ENCODE results near the gene B4GALT3. TPM values are rescaled to one million over a fixed set of nuclear protein-coding genes. Genes with fewer than 3 reads are reported as not detected.
A peak's percentile ranks its signal among the peaks of the same experiment; 100 is the strongest.

The B4GALT3 gene
- total RNA-seq, 4 donors from 2014 or later, result 1.0 to 23.9 (median 19.9) TPM

- intact Hi-C loops (cut with DNase I; ENCODE audit: low total_unique reads), result no loop called here
- Histone ChIP-seq H3K27ac (peak within 1 kb of the TSS; percentile 82 to 90), H3K4me1 (peaks cover 0 to 8% of the 10 kb centered on the region in 2 donors), H3K4me3 (peak within 1 kb of the TSS; percentile 51 to 66), H3K9me3 (no peaks in the 10 kb centered on the region), H3K36me3 (no peaks in the 10 kb centered on the region), H3K27me3 (no peaks in the 10 kb centered on the region)
- peak; percentile 93 to 97 for DNase-seq
- TF ChIP-seq POLR2A (IDR thresholded peaks at IDR 0.05) (peak; percentile 22 to 58), CTCF (IDR thresholded peaks at IDR 0.05) (peak; percentile 17 to 35 (median 34))
Observed at GRCh38 chr1:161165742-161166668, 11.3 kb downstream of the B4GALT3 start, which contains the start of gene PPOX. TSS of gene PPOX (plus strand) at chr1:161166426. CDS start at chr1:161166848, 422 bp downstream.

- no peaks in the 10 kb centered on the region for H3K36me3 ChIP-seq
- TF ChIP-seq POLR2A (IDR thresholded peaks at IDR 0.05) (no peak), CTCF (IDR thresholded peaks at IDR 0.05) (no peak)
- H3K9me3 ChIP-seq, result no peaks in the 10 kb centered on the region
- H3K27me3 ChIP-seq, result no peaks in the 10 kb centered on the region
- intact Hi-C loops (cut with DNase I; ENCODE audit: low total_unique reads), result no loop called here
- peaks cover 0 to 8% of the 10 kb centered on the region in 2 donors for H3K4me1 ChIP-seq
- H3K4me3 ChIP-seq, result peak overlapping the region; percentile 51 to 66
- H3K27ac ChIP-seq, result peak overlapping the region; percentile 82 to 90
- no peak for DNase-seq
Observed at GRCh38 chr1:161164901-161165610, 12.3 kb downstream of the B4GALT3 start.

GRCh38 chr1:161163793-161164192 lies 13.5 kb downstream of the B4GALT3 start:
- no peaks in the 10 kb centered on the region for H3K9me3 ChIP-seq
- DNase-seq, result no peak
- no peak overlapping the region for H3K4me3 ChIP-seq
- H3K27ac ChIP-seq, result no peak overlapping the region
- no peaks in the 10 kb centered on the region for H3K27me3 ChIP-seq
- intact Hi-C loops (cut with DNase I; ENCODE audit: low total_unique reads), result no loop called here
- H3K36me3 ChIP-seq, result no peaks in the 10 kb centered on the region
- peaks cover 0 to 8% of the 10 kb centered on the region in 2 donors for H3K4me1 ChIP-seq
- TF ChIP-seq CTCF (IDR thresholded peaks at IDR 0.05), result no peak
- TF ChIP-seq POLR2A (IDR thresholded peaks at IDR 0.05), result no peak

GRCh38 chr1:161162806-161163205 lies 14.5 kb downstream of the B4GALT3 start:
- no peak overlapping the region for H3K27ac ChIP-seq
- H3K4me3 ChIP-seq, result no peak overlapping the region
- H3K36me3 ChIP-seq, result no peaks in the 10 kb centered on the region
- H3K4me1 ChIP-seq, result peaks cover 0 to 6% of the 10 kb centered on the region in 2 donors
- DNase-seq, result no peak
- H3K27me3 ChIP-seq, result no peaks in the 10 kb centered on the region
- intact Hi-C loops (cut with DNase I; ENCODE audit: low total_unique reads), result no loop called here
- no peak for TF ChIP-seq POLR2A (IDR thresholded peaks at IDR 0.05)
- no peak for TF ChIP-seq CTCF (IDR thresholded peaks at IDR 0.05)
- H3K9me3 ChIP-seq, result no peaks in the 10 kb centered on the region

Measured in uterus (tissue), 4 donors.